Measurements from ENCODE around the gene SLC8A1.

Gene SLC8A1

DNA sequence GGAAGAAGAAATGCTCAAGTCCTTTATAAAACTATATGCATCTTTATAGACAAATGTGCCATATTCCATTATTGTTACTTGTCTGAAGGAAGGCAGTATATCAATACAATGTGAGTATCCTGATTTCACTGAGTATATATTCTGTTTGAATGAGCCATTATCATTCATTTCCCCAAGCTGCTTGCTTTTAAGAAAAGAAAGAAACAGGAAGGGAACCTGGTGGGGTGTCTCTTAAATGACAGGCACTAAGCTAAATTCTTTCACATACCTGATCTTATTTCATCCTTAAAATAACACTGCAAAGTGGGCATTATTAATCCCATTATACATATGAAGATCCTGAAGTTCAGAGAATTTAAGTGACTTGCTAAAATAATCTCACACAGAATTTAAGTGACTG is 307.9 kb downstream of the SLC8A1 start:
- no peak for TF ChIP-seq POLR2A (IDR thresholded peaks at IDR 0.05; ENCODE audit: low read depth, low read length)
- no peak for DNase-seq (ENCODE audit: insufficient read length, low spot score)
- FAIRE-seq = no peak

GRCh38 chr2:40138314-40138713 is 313.6 kb downstream of the SLC8A1 start:
- FAIRE-seq = no peak
- no peak for TF ChIP-seq POLR2A (IDR thresholded peaks at IDR 0.05; ENCODE audit: low read depth, low read length)
- DNase-seq (ENCODE audit: insufficient read length, low spot score) = no peak

- no peak for TF ChIP-seq POLR2A (IDR thresholded peaks at IDR 0.05; ENCODE audit: low read depth, low read length)
- no peak for FAIRE-seq
- DNase-seq (ENCODE audit: insufficient read length, low spot score) = no peak
These were observed 320.7 kb downstream of the SLC8A1 start for GRCh38 chr2:40131081-40131704.

GRCh38 chr2:40130251-40130994 is 321.5 kb downstream of the SLC8A1 start:
- TF ChIP-seq POLR2A (IDR thresholded peaks at IDR 0.05; ENCODE audit: low read depth, low read length) = no peak
- FAIRE-seq = no peak
- DNase-seq (ENCODE audit: insufficient read length, low spot score) = no peak

GRCh38 chr2:40129725-40130124 is 322.2 kb downstream of the SLC8A1 start:
- TF ChIP-seq POLR2A (IDR thresholded peaks at IDR 0.05; ENCODE audit: low read depth, low read length) = no peak
- FAIRE-seq (no peak), DNase-seq (ENCODE audit: insufficient read length, low spot score) (no peak)

DNA sequence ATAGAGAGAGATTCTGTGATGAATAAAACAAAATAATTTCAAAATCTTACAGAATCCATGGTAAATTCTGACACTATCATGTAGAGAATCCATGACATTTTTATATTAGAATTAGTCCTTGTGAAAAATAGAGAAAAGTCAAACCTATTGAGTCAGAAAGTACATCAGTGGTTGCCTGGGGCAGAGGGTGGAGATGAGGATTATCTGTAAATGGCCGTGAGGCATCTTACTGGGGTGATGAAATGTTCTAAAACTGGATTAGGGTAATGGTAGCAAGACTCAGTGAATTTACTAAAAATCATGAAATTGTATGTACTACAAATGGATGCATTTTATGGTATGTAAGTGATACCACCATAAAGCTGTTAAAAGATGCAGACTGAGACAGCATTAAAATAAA is 323.1 kb downstream of the SLC8A1 start:
- TF ChIP-seq POLR2A (IDR thresholded peaks at IDR 0.05; ENCODE audit: low read depth, low read length) = no peak
- no peak for FAIRE-seq
- no peak for DNase-seq (ENCODE audit: insufficient read length, low spot score)

- FAIRE-seq (no peak), DNase-seq (ENCODE audit: insufficient read length, low spot score) (no peak)
- TF ChIP-seq POLR2A (IDR thresholded peaks at IDR 0.05; ENCODE audit: low read depth, low read length) = no peak
These were observed 323.9 kb downstream of the SLC8A1 start for GRCh38 chr2:40127890-40128557.

DNA sequence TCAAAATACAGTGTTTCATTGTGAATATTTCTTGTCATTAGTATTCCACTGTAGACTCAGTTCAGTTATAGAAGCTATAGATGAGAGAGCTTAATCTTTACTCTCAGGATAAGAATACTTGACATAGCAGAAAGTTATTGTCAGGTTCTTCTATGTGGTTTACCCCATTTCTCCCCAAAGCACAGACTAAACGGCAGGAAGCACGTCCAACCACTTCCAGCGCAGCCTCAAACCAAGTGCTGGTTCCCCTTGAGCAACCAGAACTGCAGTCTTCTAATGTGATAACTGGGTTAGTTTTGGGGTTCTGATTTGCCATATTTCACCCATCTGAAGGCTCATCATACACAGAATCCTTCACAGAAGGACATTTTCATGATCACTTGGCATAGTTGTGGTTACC is 324.7 kb downstream of the SLC8A1 start:
- no peak for TF ChIP-seq POLR2A (IDR thresholded peaks at IDR 0.05; ENCODE audit: low read depth, low read length)
- DNase-seq (ENCODE audit: insufficient read length, low spot score) (no peak), FAIRE-seq (no peak)

DNA sequence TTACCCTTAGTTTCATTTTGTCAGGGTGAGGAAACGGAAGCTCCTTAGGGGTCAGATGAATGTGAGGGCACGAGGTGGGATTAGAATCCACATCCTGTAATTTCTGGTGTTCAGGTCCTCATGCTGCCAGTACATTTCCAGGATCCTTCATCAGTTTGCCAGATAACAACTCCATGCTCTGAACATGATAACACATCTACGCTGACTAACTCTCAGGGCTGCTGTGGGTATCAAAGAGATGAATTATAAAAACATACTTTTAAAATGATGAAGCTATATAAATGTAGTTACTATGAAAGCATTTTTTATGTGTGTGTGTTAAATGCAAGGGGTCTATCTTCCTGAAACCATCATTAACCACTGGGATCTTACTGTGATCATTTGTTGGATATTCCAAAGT is 325.9 kb downstream of the SLC8A1 start:
- no peak for DNase-seq (ENCODE audit: insufficient read length, low spot score)
- no peak for FAIRE-seq
- no peak for TF ChIP-seq POLR2A (IDR thresholded peaks at IDR 0.05; ENCODE audit: low read depth, low read length)

- TF ChIP-seq POLR2A (IDR thresholded peaks at IDR 0.05; ENCODE audit: low read depth, low read length) = no peak
- DNase-seq (ENCODE audit: insufficient read length, low spot score) (no peak), FAIRE-seq (no peak)
These were observed 328.1 kb downstream of the SLC8A1 start for GRCh38 chr2:40123746-40124145.

DNA sequence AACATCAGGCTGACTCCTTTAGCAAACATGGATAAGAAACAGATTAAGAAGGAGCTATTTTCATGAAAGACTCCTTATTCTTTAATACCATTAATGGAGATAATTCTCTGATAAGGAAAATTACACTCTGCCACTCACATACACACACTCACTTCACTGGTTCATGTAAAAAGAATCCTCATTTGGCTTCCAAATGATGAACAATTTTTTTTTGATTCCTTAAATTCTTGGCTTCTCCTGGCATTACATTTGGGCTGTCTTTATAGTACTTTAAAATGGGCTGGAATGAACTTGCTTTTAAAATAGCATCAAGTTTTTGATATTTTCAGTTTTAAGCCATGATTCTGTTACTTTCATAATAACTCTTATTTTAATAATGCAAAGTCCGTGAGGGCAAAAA is 328.6 kb downstream of the SLC8A1 start:
- FAIRE-seq (no peak), DNase-seq (ENCODE audit: insufficient read length, low spot score) (no peak)
- TF ChIP-seq POLR2A (IDR thresholded peaks at IDR 0.05; ENCODE audit: low read depth, low read length) = no peak

- FAIRE-seq = no peak
- no peak for TF ChIP-seq POLR2A (IDR thresholded peaks at IDR 0.05; ENCODE audit: low read depth, low read length)
- no peak for DNase-seq (ENCODE audit: insufficient read length, low spot score)
These were observed 330.9 kb downstream of the SLC8A1 start for GRCh38 chr2:40120957-40121356.

- FAIRE-seq (no peak), DNase-seq (ENCODE audit: insufficient read length, low spot score) (no peak)
- no peak for TF ChIP-seq POLR2A (IDR thresholded peaks at IDR 0.05; ENCODE audit: low read depth, low read length)
These were observed 331.9 kb downstream of the SLC8A1 start for GRCh38 chr2:40120026-40120425.

GRCh38 chr2:40118622-40119021 is 333.3 kb downstream of the SLC8A1 start:
- no peak for TF ChIP-seq POLR2A (IDR thresholded peaks at IDR 0.05; ENCODE audit: low read depth, low read length)
- no peak for DNase-seq (ENCODE audit: insufficient read length, low spot score)
- no peak for FAIRE-seq

GRCh38 chr2:40115894-40116293 is 336.0 kb downstream of the SLC8A1 start:
- FAIRE-seq (no peak), DNase-seq (ENCODE audit: insufficient read length, low spot score) (no peak)
- TF ChIP-seq POLR2A (IDR thresholded peaks at IDR 0.05; ENCODE audit: low read depth, low read length) = no peak

All from H54 (cell line).